HCT116 (cell line): ENCODE results near the gene USPL1. TPM values are rescaled to one million over a fixed set of nuclear protein-coding genes. Genes with fewer than 3 reads are reported as not detected.

Source experiments
- ATAC-seq: fragments of 200-7000 bp; cut with Tn5 transposase; 2 replicates; pipeline ENCODE4 v1.9.1; 2020; ENCODE audit warnings: mild to moderate bottlenecking, moderate library complexity
- BruUV-seq: library from RNA; stranded (reverse); fragments of 400-500 nt; replicated peaks from 2 replicates; lab custom pipeline; 2021; lab: Mats Ljungman, UMichigan
- CTCF ChIA-PET: fragments of 300-600 bp; sonication (Branson Sonifier 250); formaldehyde crosslinking; loops from one replicate; lab custom pipeline; 2021; ENCODE audit warnings: antibody characterized with exemption; lab: Charles Lee
- POLR2A ChIA-PET: fragments of 300-600, 350-600 bp; sonication (Branson Sonifier 250); formaldehyde crosslinking; loops from one replicate; lab custom pipeline; 2021; ENCODE audit warnings: antibody characterized with exemption; lab: Charles Lee
- RAD21 ChIA-PET, 2 experiments: fragments of 300-600 bp; sonication (Branson Sonifier 250); formaldehyde crosslinking; loops; one replicate each; lab custom pipeline; 2023; ENCODE audit warnings: low total read pairs in 2 of 2; ENCODE audit not compliant: uncharacterized antibody in 2 of 2, unreplicated experiment in 2 of 2, low non-redundant PET in 1 of 2; lab: Charles Lee
- DNase-seq: peaks from one replicate; pipeline ENCODE4 v3.0.0-alpha.2; 2010; ENCODE audit warnings: low read depth, low spot score
- H2AFZ ChIP-seq: fragments of 200-600 bp; shearing (Covaris generic), sonication (generic); 2 replicates; pipeline ENCODE4 v1.6.1; 2017; ENCODE audit warnings: low read depth, mixed run types, mixed read lengths, antibody characterized with exemption, low read length; ENCODE audit not compliant: poor library complexity, severe bottlenecking
- H3K27ac ChIP-seq: 2 replicates; pipeline ENCODE4 v1.5.1; 2012; ENCODE audit warnings: low read depth, low read length
- H3K27me3 ChIP-seq: fragments of 200-600 bp; sonication (generic); 2 replicates; pipeline ENCODE4 v1.6.1; 2016; ENCODE audit warnings: mixed run types, low read length, mixed read lengths; ENCODE audit not compliant: insufficient read depth
- H3K36me3 ChIP-seq, 2 experiments: fragments of 200-500 bp in 1 of 2; fragments of 200-600 bp in 1 of 2; sonication (Bioruptor generic) in 1 of 2; sonication (generic) in 1 of 2; 2 replicates each; pipeline versions ENCODE4 v1.5.1 to v1.6.1; 2014 to 2016; ENCODE audit warnings: low read length in 2 of 2, inconsistent platforms in 1 of 2, mixed read lengths in 1 of 2, mixed run types in 1 of 2; ENCODE audit not compliant: insufficient read depth in 2 of 2, control insufficient read depth in 1 of 2
- H3K4me1 ChIP-seq, 2 experiments: fragments of 200-600 bp in 1 of 2; sonication (generic) in 1 of 2; 2 replicates each; pipeline versions ENCODE4 v1.5.1 to v1.6.1; 2012 to 2017; ENCODE audit warnings: low read length in 2 of 2, inconsistent platforms in 1 of 2, mild to moderate bottlenecking in 1 of 2, mixed read lengths in 1 of 2, mixed run types in 1 of 2, moderate library complexity in 1 of 2; ENCODE audit not compliant: insufficient read depth in 2 of 2, control insufficient read depth in 1 of 2
- H3K4me2 ChIP-seq: fragments of 200-600 bp; sonication (generic); 2 replicates; pipeline ENCODE4 v1.6.1; 2017; ENCODE audit warnings: mixed run types, low read length, mixed read lengths
- H3K4me3 ChIP-seq, 2 experiments: fragments of 200-600 bp in 1 of 2; sonication (generic) in 1 of 2; replicated peaks in 1 of 2; 2 replicates each; pipeline ENCODE4 v1.5.1; 2011 to 2016; ENCODE audit warnings: low read length in 2 of 2, control low read depth in 1 of 2, low read depth in 1 of 2, mild to moderate bottlenecking in 1 of 2, mixed read lengths in 1 of 2, mixed run types in 1 of 2
- H3K79me2 ChIP-seq: fragments of 200-600 bp; sonication (generic); 2 replicates; pipeline ENCODE4 v1.6.1; 2017; ENCODE audit warnings: mild to moderate bottlenecking, mixed run types, low read length, moderate library complexity, mixed read lengths; ENCODE audit not compliant: insufficient read depth
- H3K9ac ChIP-seq: fragments of 200-600 bp; sonication (generic); 2 replicates; pipeline ENCODE4 v1.6.1; 2016; ENCODE audit warnings: low read length, mixed read lengths
- H3K9me2 ChIP-seq: fragments of 200-600 bp; sonication (generic), shearing (Covaris generic); 2 replicates; pipeline ENCODE4 v1.6.1; 2017; ENCODE audit warnings: mixed run types, mild to moderate bottlenecking, moderate library complexity; ENCODE audit not compliant: insufficient read depth
- H3K9me3 ChIP-seq, 2 experiments: fragments of 200-500 bp in 1 of 2; fragments of 200-600 bp in 1 of 2; sonication (Bioruptor generic) in 1 of 2; sonication (generic) in 1 of 2; 2 replicates each; pipeline ENCODE4 v1.6.1; 2014 to 2017; ENCODE audit warnings: low read length in 2 of 2, mixed read lengths in 2 of 2, inconsistent platforms in 1 of 2, low read depth in 1 of 2, mild to moderate bottlenecking in 1 of 2, mixed run types in 1 of 2, moderate library complexity in 1 of 2; ENCODE audit not compliant: control insufficient read depth in 1 of 2, insufficient read depth in 1 of 2
- H4K20me1 ChIP-seq: fragments of 200-600 bp; sonication (generic), shearing (Covaris generic); 2 replicates; pipeline ENCODE4 v1.6.1; 2017; ENCODE audit warnings: mixed run types, mild to moderate bottlenecking, moderate library complexity; ENCODE audit not compliant: insufficient read depth
- CBX3 ChIP-seq: IDR thresholded peaks from 2 replicates; pipeline ENCODE4 v1.6.1; 2012; ENCODE audit warnings: low read depth
- CTCF ChIP-seq, 3 experiments: fragments of 200-600 bp in 1 of 3; sonication (generic) in 1 of 3; IDR thresholded peaks in 2 of 3; conservative IDR thresholded peaks in 1 of 3; 2 replicates each; pipeline ENCODE4 v1.5.1; 2012 to 2017; ENCODE audit warnings: low read depth in 2 of 3, low read length in 2 of 3, antibody characterized with exemption in 1 of 3, borderline replicate concordance in 1 of 3, control low read depth in 1 of 3, mild to moderate bottlenecking in 1 of 3, mixed read lengths in 1 of 3, mixed run types in 1 of 3, moderate library complexity in 1 of 3; ENCODE audit not compliant: insufficient read depth in 1 of 3
- EGR1 ChIP-seq: IDR thresholded peaks from 2 replicates; pipeline ENCODE4 v1.6.1; 2012; ENCODE audit warnings: low read depth
- EZH2 ChIP-seq: fragments of 200-600 bp; sonication (generic); IDR thresholded peaks from 2 replicates; pipeline ENCODE4 v1.6.1; 2017; ENCODE audit warnings: antibody characterized with exemption, mixed run types
- EZH2phosphoT487 ChIP-seq: fragments of 200-600 bp; IDR thresholded peaks from 2 replicates; pipeline ENCODE4 v1.6.1; 2018; ENCODE audit warnings: antibody characterized with exemption, borderline replicate concordance
- FOSL1 ChIP-seq: IDR thresholded peaks from 2 replicates; pipeline ENCODE4 v1.6.1; 2012; ENCODE audit warnings: low read depth
- JUND ChIP-seq: IDR thresholded peaks from 2 replicates; pipeline ENCODE4 v1.6.1; 2012
- MAX ChIP-seq: IDR thresholded peaks from 2 replicates; pipeline ENCODE4 v1.6.1; 2012
- POLR2A ChIP-seq: IDR thresholded peaks from 2 replicates; pipeline ENCODE4 v1.7.0; 2011; ENCODE audit warnings: borderline replicate concordance; ENCODE audit not compliant: insufficient read depth, insufficient read length; ENCODE audit errors: extremely low read depth
- POLR2AphosphoS5 ChIP-seq: IDR thresholded peaks from 2 replicates; pipeline ENCODE4 v1.6.1; 2011; ENCODE audit warnings: mild to moderate bottlenecking, low read depth, low read length, moderate library complexity
- SIN3A ChIP-seq: IDR thresholded peaks from 2 replicates; pipeline ENCODE4 v1.6.1; 2012; ENCODE audit warnings: low read depth
- SP1 ChIP-seq: IDR thresholded peaks from 2 replicates; pipeline ENCODE4 v1.6.1; 2012; ENCODE audit warnings: low read depth
- SRF ChIP-seq: IDR thresholded peaks from 2 replicates; pipeline ENCODE4 v1.6.1; 2012; ENCODE audit warnings: low read depth
- TCF7L2 ChIP-seq: IDR thresholded peaks from 2 replicates; pipeline ENCODE4 v1.7.0; 2011; ENCODE audit warnings: borderline replicate concordance, inconsistent platforms; ENCODE audit not compliant: insufficient read depth, insufficient read length; ENCODE audit errors: extremely low read depth
- ZNF274 ChIP-seq: fragments of 200-500 bp; sonication (Bioruptor generic); IDR thresholded peaks from 2 replicates; pipeline ENCODE4 v1.6.1; 2014; ENCODE audit warnings: mild to moderate bottlenecking, low read depth, low read length, inconsistent platforms
- intact Hi-C: fragments of 100-400 bp; cut with micrococcal nuclease; formaldehyde crosslinking; loops from 2 replicates; pipeline ENCODE4 v1.10.0; 2022
- total RNA-seq: library from RNA; stranded (reverse); gene quantifications from one replicate; pipeline ENCODE4 v1.2.1, GENCODE V29; 2021; ENCODE audit not compliant: unreplicated experiment
- TF ChIP-seq, protein P1 (sequence below): IDR thresholded peaks from 2 replicates; pipeline ENCODE4 v1.6.1; 2012

Gene USPL1
- total RNA-seq, 1 experiment from 2014 or later: 19.7 TPM

GRCh38 chr13:30664689-30665275 lies 47.1 kb downstream of the USPL1 start:
- H3K36me3 ChIP-seq: no peaks in the 10 kb centered on the region
- H3K27me3 ChIP-seq: no peaks in the 10 kb centered on the region
- H3K9ac ChIP-seq: no peak overlapping the region
- H3K4me2 ChIP-seq: no peak overlapping the region
- no peaks in the 10 kb centered on the region for H3K9me2 ChIP-seq
- no peak for TF ChIP-seq POLR2A
- no peak for TF ChIP-seq CTCF (IDR thresholded peaks at IDR 0.05 in 2 of 3, conservative IDR thresholded peaks at IDR 0.05 in 1 of 3; ENCODE audit: borderline replicate concordance in 1 of 3, insufficient read depth in 1 of 3, low read depth in 2 of 3, low read length in 2 of 3)
- TF ChIP-seq CBX3: no peak
- no peak for TF ChIP-seq EGR1
- no peak for TF ChIP-seq POLR2AphosphoS5
- no peak for TF ChIP-seq EZH2
- H3K4me3 ChIP-seq: no peak overlapping the region
- H2AFZ ChIP-seq: no peak overlapping the region
- RAD21 ChIA-PET: no interaction called here
- H3K79me2 ChIP-seq: no peaks in the 10 kb centered on the region
- POLR2A ChIA-PET: no interaction called here
- CTCF ChIA-PET: no interaction called here
- ATAC-seq (no peak), DNase-seq (no peak)
- H3K27ac ChIP-seq: no peak overlapping the region
- H3K9me3 ChIP-seq: no peaks in the 10 kb centered on the region
- intact Hi-C loops: no loop called here
- no peaks in the 10 kb centered on the region for H3K4me1 ChIP-seq
- BruUV-seq: no TSS peak
- no peaks in the 10 kb centered on the region for H4K20me1 ChIP-seq

DNA sequence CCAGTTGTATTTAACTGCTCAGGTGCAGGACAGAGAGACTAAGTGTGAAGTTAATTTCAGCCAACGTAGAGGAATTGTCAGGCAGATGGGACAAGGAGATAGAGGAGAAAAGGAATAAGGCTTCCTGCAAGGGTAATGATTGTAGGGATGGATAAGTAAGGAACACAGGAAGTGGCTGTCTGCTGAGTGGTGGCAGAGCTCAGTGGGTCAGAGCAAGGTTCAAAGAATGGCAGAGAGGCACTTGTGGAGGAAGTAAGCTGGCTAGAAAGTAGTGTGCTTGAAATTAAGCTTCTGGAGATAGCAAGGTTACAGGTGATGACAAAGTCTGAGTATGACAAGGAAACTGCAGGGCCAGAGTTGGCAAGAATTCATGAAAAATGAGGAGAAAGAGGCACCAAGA lies 47.9 kb downstream of the USPL1 start:
- Histone ChIP-seq H3K79me2 (no peaks in the 10 kb centered on the region), H3K27ac (no peak overlapping the region)
- TF ChIP-seq EGR1 (no peak), POLR2AphosphoS5 (no peak), ZNF274 (no peak), JUND (no peak), FOSL1 (no peak), SIN3A (no peak), POLR2A (no peak), SRF (no peak), CBX3 (no peak), MAX (no peak), EZH2phosphoT487 (no peak), TCF7L2 (no peak), SP1 (no peak)
- TF ChIP-seq, protein P1, sequence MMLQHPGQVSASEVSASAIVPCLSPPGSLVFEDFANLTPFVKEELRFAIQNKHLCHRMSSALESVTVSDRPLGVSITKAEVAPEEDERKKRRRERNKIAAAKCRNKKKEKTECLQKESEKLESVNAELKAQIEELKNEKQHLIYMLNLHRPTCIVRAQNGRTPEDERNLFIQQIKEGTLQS: no peak
- TF ChIP-seq, all 23 proteins: peak for 0
- H3K4me2 ChIP-seq: no peak overlapping the region
- ChIA-PET RAD21 (no interaction called here), POLR2A (no interaction called here), CTCF (no interaction called here)
- H3K9ac ChIP-seq: no peak overlapping the region
- no peak overlapping the region for H3K4me3 ChIP-seq
- H3K9me2 ChIP-seq: no peaks in the 10 kb centered on the region
- BruUV-seq: no TSS peak
- no peaks in the 10 kb centered on the region for H3K4me1 ChIP-seq
- H2AFZ ChIP-seq: no peak overlapping the region
- DNase-seq: no peak
- intact Hi-C loops: no loop called here
- no peaks in the 10 kb centered on the region for H3K36me3 ChIP-seq
- H3K9me3 ChIP-seq: no peaks in the 10 kb centered on the region
- H4K20me1 ChIP-seq: no peaks in the 10 kb centered on the region
- no peaks in the 10 kb centered on the region for H3K27me3 ChIP-seq
- ATAC-seq: no peak
